Glutamatergic neuron (in vitro differentiated cells): Measurements from ENCODE around the gene CD244. TPM values are rescaled to one million over a fixed set of nuclear protein-coding genes. Genes with fewer than 3 reads are reported as not detected.

Experiments used
- DNase-seq: peaks from one replicate; pipeline ENCODE4 v3.0.0; 2022
- H3K27ac Mint-ChIP-seq: one replicate; pipeline ENCODE4 v1.8.0; 2020; ENCODE audit warnings: mild to moderate bottlenecking, mixed read lengths, inconsistent platforms; ENCODE audit not compliant: unreplicated experiment
- H3K27me3 Mint-ChIP-seq: one replicate; pipeline ENCODE4 v1.8.0; 2020; ENCODE audit warnings: mild to moderate bottlenecking, moderate library complexity, mixed read lengths, inconsistent platforms; ENCODE audit not compliant: unreplicated experiment
- H3K36me3 Mint-ChIP-seq: one replicate; pipeline ENCODE4 v1.8.0; 2020; ENCODE audit warnings: mild to moderate bottlenecking, mixed read lengths, inconsistent platforms; ENCODE audit not compliant: unreplicated experiment
- H3K4me1 Mint-ChIP-seq: one replicate; pipeline ENCODE4 v1.8.0; 2020; ENCODE audit warnings: mild to moderate bottlenecking, low read depth, mixed read lengths, inconsistent platforms; ENCODE audit not compliant: unreplicated experiment
- H3K4me3 Mint-ChIP-seq: one replicate; pipeline ENCODE4 v1.8.0; 2020; ENCODE audit warnings: mild to moderate bottlenecking, mixed read lengths, inconsistent platforms; ENCODE audit not compliant: unreplicated experiment
- H3K9me3 Mint-ChIP-seq: one replicate; pipeline ENCODE4 v1.8.0; 2020; ENCODE audit warnings: mild to moderate bottlenecking, moderate library complexity, mixed read lengths, inconsistent platforms; ENCODE audit not compliant: unreplicated experiment
- CTCF ChIP-seq: fragments of 200-600 bp; sonication (generic); IDR thresholded peaks from one replicate; pipeline ENCODE4 v1.5.0; 2021; ENCODE audit not compliant: partially characterized antibody, unreplicated experiment
- total RNA-seq: library from RNA; stranded (reverse); fragmentation: NEBNext Ultra II Directional; extraction: Animal tissue kit (Norgen Biotek cat#: 25700); gene quantifications from one replicate; pipeline ENCODE4 v1.2.1, GENCODE V29; 2021; ENCODE audit not compliant: unreplicated experiment

CD244 gene
- total RNA-seq, 1 donor from 2014 or later = not detected

- H3K9me3 Mint-ChIP-seq = no peaks in the 10 kb centered on the region
- H3K36me3 Mint-ChIP-seq = no peaks in the 10 kb centered on the region
- DNase-seq = no peak
- no peak for TF ChIP-seq CTCF
- peaks cover 5% of the 10 kb centered on the region for H3K27me3 Mint-ChIP-seq
- no peak overlapping the region for H3K4me3 Mint-ChIP-seq
- no peaks in the 10 kb centered on the region for H3K4me1 Mint-ChIP-seq
- H3K27ac Mint-ChIP-seq = no peak overlapping the region
These were observed 65.4 kb downstream of the CD244 start for GRCh38 chr1:160797271-160797709.

GRCh38 chr1:160795951-160796383 is 66.7 kb downstream of the CD244 start, which contains the start of gene LY9:
Gene LY9 (plus strand): TSS chr1:160796174. CDS start chr1:160796188, 14 bp downstream.
- no peak for DNase-seq
- TF ChIP-seq CTCF = no peak
- no peak within 1 kb of the TSS for H3K4me3 Mint-ChIP-seq
- no peak within 1 kb of the TSS for H3K27ac Mint-ChIP-seq
- H3K9me3 Mint-ChIP-seq = no peaks in the 10 kb centered on the region
- H3K4me1 Mint-ChIP-seq = no peaks in the 10 kb centered on the region
- H3K36me3 Mint-ChIP-seq = no peaks in the 10 kb centered on the region
- H3K27me3 Mint-ChIP-seq = peaks cover 5% of the 10 kb centered on the region

- no peak for DNase-seq
- Mint-ChIP-seq H3K27me3 (peaks cover 3% of the 10 kb centered on the region), H3K4me1 (no peaks in the 10 kb centered on the region), H3K4me3 (no peak overlapping the region), H3K9me3 (no peaks in the 10 kb centered on the region), H3K36me3 (no peaks in the 10 kb centered on the region), H3K27ac (no peak overlapping the region)
- no peak for TF ChIP-seq CTCF
These were observed 68.3 kb downstream of the CD244 start for GRCh38 chr1:160794376-160794775.

GRCh38 chr1:160789702-160790611 is 72.7 kb downstream of the CD244 start:
- H3K27me3 Mint-ChIP-seq = peaks cover 1% of the 10 kb centered on the region
- H3K9me3 Mint-ChIP-seq = no peaks in the 10 kb centered on the region
- no peaks in the 10 kb centered on the region for H3K36me3 Mint-ChIP-seq

More at GRCh38 chr1:160789702-160790611, 72.7 kb downstream of the CD244 start:
- Mint-ChIP-seq H3K4me1 (no peaks in the 10 kb centered on the region), H3K27ac (no peak overlapping the region), H3K4me3 (no peak overlapping the region)
- no peak for TF ChIP-seq CTCF
- no peak for DNase-seq
